GM08714 (cell line): ENCODE measurements around the gene GUCY2D.
A peak's percentile ranks its signal among the peaks of the same experiment; 100 is the strongest.
"Not testable (repeated sequence)": the region's sequence is repeated elsewhere in the genome, so short reads cannot be mapped to it uniquely, and the experiment has no call there.

Experiments
- H3K4me3 ChIP-seq: fragments of 200-500 bp; sonication (Bioruptor generic); 2 replicates; pipeline ENCODE4 v1.5.1; 2014; ENCODE audit warnings: mild to moderate bottlenecking, low read length, inconsistent platforms
- ZNF274 ChIP-seq: IDR thresholded peaks from 2 replicates; pipeline ENCODE4 v1.6.1; 2012; ENCODE audit warnings: mild to moderate bottlenecking, low read depth, low read length

Gene GUCY2D

GRCh38 chr17:8055851-8056231, 53.4 kb downstream of the GUCY2D start:
- no peak for TF ChIP-seq ZNF274
- no peak overlapping the region for H3K4me3 ChIP-seq

GRCh38 chr17:8056232-8056975, 54.0 kb downstream of the GUCY2D start:
- no peak overlapping the region for H3K4me3 ChIP-seq
- TF ChIP-seq ZNF274: no peak

- no peak for TF ChIP-seq ZNF274
- no peak overlapping the region for H3K4me3 ChIP-seq
Measured at GRCh38 chr17:8056976-8057625, 54.7 kb downstream of the GUCY2D start.

GRCh38 chr17:8057691-8058114, 55.3 kb downstream of the GUCY2D start:
- no peak overlapping the region for H3K4me3 ChIP-seq
- no peak for TF ChIP-seq ZNF274

GRCh38 chr17:8059131-8059530, 56.7 kb downstream of the GUCY2D start:
- no peak for TF ChIP-seq ZNF274
- H3K4me3 ChIP-seq: no peak overlapping the region

GRCh38 chr17:8060274-8060673, 57.9 kb downstream of the GUCY2D start:
- TF ChIP-seq ZNF274: no peak
- no peak overlapping the region for H3K4me3 ChIP-seq

- H3K4me3 ChIP-seq: not testable (repeated sequence)
Measured at GRCh38 chr17:8061851-8062250, 59.4 kb downstream of the GUCY2D start.

GRCh38 chr17:8062435-8062806, 60.0 kb downstream of the GUCY2D start:
- peak overlapping the region; percentile 30; the same call in 1 of the 2 replicates for H3K4me3 ChIP-seq
- no peak for TF ChIP-seq ZNF274

GRCh38 chr17:8062807-8063483, 60.5 kb downstream of the GUCY2D start:
- no peak for TF ChIP-seq ZNF274
- peak overlapping the region; percentile 30; the same call in 1 of the 2 replicates for H3K4me3 ChIP-seq

- H3K4me3 ChIP-seq: no peak overlapping the region
- TF ChIP-seq ZNF274: no peak
Measured at GRCh38 chr17:8063761-8064534, 61.5 kb downstream of the GUCY2D start.

- H3K4me3 ChIP-seq: no peak overlapping the region
- no peak for TF ChIP-seq ZNF274
Measured at GRCh38 chr17:8064561-8065019, 62.2 kb downstream of the GUCY2D start.

- no peak overlapping the region for H3K4me3 ChIP-seq
- TF ChIP-seq ZNF274: no peak
Measured at GRCh38 chr17:8066841-8067775, 64.7 kb downstream of the GUCY2D start.

GRCh38 chr17:8067806-8068205, 65.4 kb downstream of the GUCY2D start:
- H3K4me3 ChIP-seq: no peak overlapping the region
- TF ChIP-seq ZNF274: no peak
